ENCODE measurements around the gene NPPA. TPM values are rescaled to one million over a fixed set of nuclear protein-coding genes. Genes with fewer than 3 reads are reported as not detected.

The NPPA gene
- total and polyA plus RNA-seq, 9 of the 15 experiments (the other 6 are each of a cell fraction or from before 2014, with no cell fraction given) = not detected

DNA sequence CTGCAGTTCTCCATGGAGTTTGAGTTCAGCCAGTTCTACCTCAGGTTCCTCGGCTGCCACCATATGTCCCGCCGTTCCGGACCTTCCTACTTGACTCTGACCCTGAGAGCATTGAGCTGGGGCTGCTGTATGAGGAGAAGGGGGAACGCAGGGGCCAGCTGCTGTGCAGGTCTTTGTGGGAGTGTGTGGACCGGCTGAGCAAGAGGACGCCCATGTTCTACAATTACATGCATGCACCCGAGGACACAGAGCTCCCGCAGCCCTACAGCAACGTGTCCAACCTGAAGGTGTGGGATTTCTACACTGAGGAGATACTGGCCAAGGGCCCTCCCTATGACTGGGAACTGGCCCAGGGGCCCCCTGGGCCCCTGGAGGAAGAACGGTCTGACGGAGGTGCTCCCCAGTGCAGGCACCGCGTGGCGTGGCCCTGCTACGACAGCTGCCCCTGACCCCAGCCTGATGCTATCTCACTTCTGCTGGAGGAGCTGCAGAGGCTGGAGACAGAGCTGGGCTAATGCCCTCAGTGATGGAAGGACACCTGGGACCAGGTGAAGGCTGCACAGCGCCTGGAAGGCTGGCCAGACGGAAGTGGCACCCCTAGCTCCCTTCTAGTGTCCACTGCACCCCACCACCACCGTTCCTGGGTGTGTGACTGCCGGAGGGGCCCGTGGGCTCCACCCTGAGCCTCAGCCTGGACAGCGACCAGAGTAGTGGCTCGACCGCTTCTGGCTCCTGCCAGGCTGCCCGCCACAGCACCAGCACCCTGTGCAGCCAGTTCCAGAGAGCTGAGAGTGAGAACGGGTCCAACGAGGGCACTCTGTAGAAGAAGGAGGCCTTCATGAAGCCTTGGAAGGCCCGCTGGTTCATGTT lies 32.0 kb upstream of the NPPA start (continued):
- no peak for TF ChIP-seq SIRT6 (IDR thresholded peaks at IDR 0.05; ENCODE audit: low read depth, low read length)

DNA sequence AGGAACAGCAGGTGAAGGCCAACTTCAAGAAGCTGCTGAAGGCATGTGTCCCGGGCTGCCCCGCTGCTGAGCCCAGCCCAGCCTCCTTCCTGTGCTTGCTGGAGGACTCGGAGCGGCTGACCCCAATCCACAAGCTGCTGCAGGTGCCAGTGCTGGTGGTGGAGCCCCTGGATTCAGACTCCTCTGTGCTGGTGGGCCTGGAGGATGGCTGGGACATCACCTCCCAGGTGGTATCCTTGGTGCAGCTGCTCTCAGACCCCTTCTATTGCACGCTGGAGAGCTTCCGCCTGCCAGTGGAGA lies 31.3 kb upstream of the NPPA start:
- Histone ChIP-seq H3K27ac (ENCODE audit: extremely low read depth, low read depth, low read length) (no peak overlapping the region), H3K4me3 (no peak overlapping the region), H3K9me1 (ENCODE audit: control insufficient read depth, insufficient read depth, low read length) (no peaks in the 10 kb centered on the region), H3K36me3 (ENCODE audit: control insufficient read depth, insufficient read depth, low read length) (no peaks in the 10 kb centered on the region), H3K4me1 (replicated peaks in 1 of 2; ENCODE audit: control insufficient read depth in 2 of 2, insufficient read depth in 2 of 2, low read length in 2 of 2) (peaks cover 50 to 80% of the 10 kb centered on the region in 2 experiments), H4K20me1 (replicated peaks; ENCODE audit: control insufficient read depth, insufficient read depth, low read length) (no peaks in the 10 kb centered on the region), H3K9ac (ENCODE audit: insufficient read depth in 1 of 2, low read depth in 2 of 2, low read length in 2 of 2) (peak overlapping the region in 1 of 2 experiments; percentile 83; a peak in 2 of 4 replicates), H3K27me3 (ENCODE audit: control insufficient read depth in 2 of 2, insufficient read depth in 2 of 2, low read length in 2 of 2) (no peaks in the 10 kb centered on the region), H2AFZ (ENCODE audit: low read depth, low read length) (0 out of 2 replicates have a peak overlapping the region, but pooled peaks have one; percentile 61), H3K9me3 (replicated peaks; ENCODE audit: control insufficient read depth, insufficient read depth, low read depth, low read length) (peaks cover 3% of the 10 kb centered on the region; the same call in 1 of the 2 replicates), H3K79me2 (ENCODE audit: control insufficient read depth, insufficient read depth, low read length) (no peaks in the 10 kb centered on the region; the same call in 2 of the 3 replicates), H3K4me2 (ENCODE audit: insufficient read depth, low read length) (no peak overlapping the region)
- ChIA-PET POLR2A (interaction anchor here (0.6 to 6.7 kb wide), 8 partner anchors 9 to 222 kb away, joined by 3 to 159 read pairs (median 3); no protein-coding TSS in a partner anchor), CTCF (ENCODE audit: low intra/inter-chr PET ratio) (no interaction called here)
- intact Hi-C loops (cut with micrococcal nuclease) (no loop called here), in situ Hi-C loops (cut with MboI) (no loop called here)
- FAIRE-seq (no peak), DNase-seq (ENCODE audit: extremely low read depth in 1 of 4, low spot score in 3 of 4) (no peak), ATAC-seq (no peak)
- 70% methylated on average over 6 of the region's 6 CpGs for WGBS (ENCODE audit: insufficient coverage, low coverage, missing lambda C conversion rate)
- BruUV-seq (replicated peaks) = no TSS peak
- TF ChIP-seq BACH1 (tag; IDR thresholded peaks at IDR 0.05) (no peak), HMG20A (CRISPR knock-in tag; conservative IDR thresholded peaks at IDR 0.05) (no peak), TOE1 (IDR thresholded peaks at IDR 0.05; ENCODE audit: borderline replicate concordance) (no peak), TOE1 (CRISPR knock-in tag; IDR thresholded peaks at IDR 0.05; ENCODE audit: borderline replicate concordance, low read depth) (no peak), ZNF764 (CRISPR knock-in tag; IDR thresholded peaks at IDR 0.05; ENCODE audit: low read depth) (no peak), FOXM1 (IDR thresholded peaks at IDR 0.05; ENCODE audit: low read depth) (no peak), FOXM1 (CRISPR knock-in tag; IDR thresholded peaks at IDR 0.05; ENCODE audit: low read depth) (no peak), GATA2 (CRISPR knock-in tag; IDR thresholded peaks at IDR 0.05) (no peak), MTA1 (IDR thresholded peaks at IDR 0.05; ENCODE audit: borderline replicate concordance) (no peak), ELF4 (CRISPR knock-in tag; IDR thresholded peaks at IDR 0.05) (no peak), BHLHE40 (IDR thresholded peaks at IDR 0.05; ENCODE audit: low read length) (no peak), RAD21 (CRISPR knock-in tag; conservative IDR thresholded peaks at IDR 0.05 in 1 of 2, IDR thresholded peaks at IDR 0.05 in 1 of 2) (no peak), EP400 (IDR thresholded peaks at IDR 0.05) (no peak), MED1 (CRISPR knock-in tag; IDR thresholded peaks at IDR 0.05; ENCODE audit: borderline replicate concordance) (no peak), ZEB2 (IDR thresholded peaks at IDR 0.05) (no peak)
- TF ChIP-seq, protein P1, sequence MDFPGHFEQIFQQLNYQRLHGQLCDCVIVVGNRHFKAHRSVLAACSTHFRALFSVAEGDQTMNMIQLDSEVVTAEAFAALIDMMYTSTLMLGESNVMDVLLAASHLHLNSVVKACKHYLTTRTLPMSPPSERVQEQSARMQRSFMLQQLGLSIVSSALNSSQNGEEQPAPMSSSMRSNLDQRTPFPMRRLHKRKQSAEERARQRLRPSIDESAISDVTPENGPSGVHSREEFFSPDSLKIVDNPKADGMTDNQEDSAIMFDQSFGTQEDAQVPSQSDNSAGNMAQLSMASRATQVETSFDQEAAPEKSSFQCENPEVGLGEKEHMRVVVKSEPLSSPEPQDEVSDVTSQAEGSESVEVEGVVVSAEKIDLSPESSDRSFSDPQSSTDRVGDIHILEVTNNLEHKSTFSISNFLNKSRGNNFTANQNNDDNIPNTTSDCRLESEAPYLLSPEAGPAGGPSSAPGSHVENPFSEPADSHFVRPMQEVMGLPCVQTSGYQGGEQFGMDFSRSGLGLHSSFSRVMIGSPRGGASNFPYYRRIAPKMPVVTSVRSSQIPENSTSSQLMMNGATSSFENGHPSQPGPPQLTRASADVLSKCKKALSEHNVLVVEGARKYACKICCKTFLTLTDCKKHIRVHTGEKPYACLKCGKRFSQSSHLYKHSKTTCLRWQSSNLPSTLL (IDR thresholded peaks at IDR 0.05) = no peak
- TF ChIP-seq, protein P2, sequence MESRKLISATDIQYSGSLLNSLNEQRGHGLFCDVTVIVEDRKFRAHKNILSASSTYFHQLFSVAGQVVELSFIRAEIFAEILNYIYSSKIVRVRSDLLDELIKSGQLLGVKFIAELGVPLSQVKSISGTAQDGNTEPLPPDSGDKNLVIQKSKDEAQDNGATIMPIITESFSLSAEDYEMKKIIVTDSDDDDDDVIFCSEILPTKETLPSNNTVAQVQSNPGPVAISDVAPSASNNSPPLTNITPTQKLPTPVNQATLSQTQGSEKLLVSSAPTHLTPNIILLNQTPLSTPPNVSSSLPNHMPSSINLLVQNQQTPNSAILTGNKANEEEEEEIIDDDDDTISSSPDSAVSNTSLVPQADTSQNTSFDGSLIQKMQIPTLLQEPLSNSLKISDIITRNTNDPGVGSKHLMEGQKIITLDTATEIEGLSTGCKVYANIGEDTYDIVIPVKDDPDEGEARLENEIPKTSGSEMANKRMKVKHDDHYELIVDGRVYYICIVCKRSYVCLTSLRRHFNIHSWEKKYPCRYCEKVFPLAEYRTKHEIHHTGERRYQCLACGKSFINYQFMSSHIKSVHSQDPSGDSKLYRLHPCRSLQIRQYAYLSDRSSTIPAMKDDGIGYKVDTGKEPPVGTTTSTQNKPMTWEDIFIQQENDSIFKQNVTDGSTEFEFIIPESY (CRISPR knock-in tag; IDR thresholded peaks at IDR 0.05) = no peak

Data from K562 (cell line).